Limb (tissue), 2 donors: ENCODE results near the gene KARS1.
"Not testable (repeated sequence)": the region's sequence is repeated elsewhere in the genome, so short reads cannot be mapped to it uniquely, and the experiment has no call there.

Experiments used
- DNase-seq, 2 donors: peaks; one replicate each; pipeline ENCODE4 v3.0.0-alpha.2; 2016; ENCODE audit errors: extremely low spot score in 2 of 2

The KARS1 gene

GRCh38 chr16:75626806-75627205 lies 20.7 kb downstream of the KARS1 start:
- DNase-seq: no peak

GRCh38 chr16:75624921-75625334 lies 22.5 kb downstream of the KARS1 start:
- DNase-seq: no peak

GRCh38 chr16:75622761-75623605 lies 24.5 kb downstream of the KARS1 start, which contains the start of gene ADAT1:
Gene ADAT1 (minus strand): TSS chr16:75623281. CDS start chr16:75620799, 2,482 bp downstream.
- peak; percentile 97 to 98 for DNase-seq

GRCh38 chr16:75621170-75621477 lies 26.3 kb downstream of the KARS1 start:
- peak in 1 of 2 donors; percentile 58 for DNase-seq

- DNase-seq: no peak
Measured at GRCh38 chr16:75620326-75621169, 26.9 kb downstream of the KARS1 start.

- no peak for DNase-seq
Measured at GRCh38 chr16:75618780-75619179, 28.7 kb downstream of the KARS1 start.

GRCh38 chr16:75617121-75617520 lies 30.3 kb downstream of the KARS1 start:
- no peak for DNase-seq

GRCh38 chr16:75616521-75617010 lies 30.9 kb downstream of the KARS1 start:
- DNase-seq: no peak

GRCh38 chr16:75615619-75616018 lies 31.8 kb downstream of the KARS1 start:
- no peak for DNase-seq

GRCh38 chr16:75614066-75614897 lies 33.2 kb downstream of the KARS1 start:
- no peak for DNase-seq

GRCh38 chr16:75606507-75606906 lies 41.0 kb downstream of the KARS1 start:
- DNase-seq: no peak

GRCh38 chr16:75603241-75603640 lies 44.2 kb downstream of the KARS1 start:
- DNase-seq: no peak

- no peak for DNase-seq
Measured at GRCh38 chr16:75599452-75600277, 47.8 kb downstream of the KARS1 start.

GRCh38 chr16:75593825-75594820 lies 53.3 kb downstream of the KARS1 start:
- no peak for DNase-seq

- DNase-seq: no peak
Measured at GRCh38 chr16:75593308-75593707, 54.2 kb downstream of the KARS1 start.

GRCh38 chr16:75591927-75592326 lies 55.5 kb downstream of the KARS1 start:
- not testable (repeated sequence) for DNase-seq

- peak; percentile 82 to 94 for DNase-seq
Measured at GRCh38 chr16:75590920-75591843, 56.3 kb downstream of the KARS1 start.

- DNase-seq: peak in 1 of 2 donors; percentile 57
Measured at GRCh38 chr16:75589306-75589705, 58.2 kb downstream of the KARS1 start.
